ENCODE measurements around the gene FARS2.

Gene FARS2

GRCh38 chr6:5331845-5332442, 70.6 kb downstream of the FARS2 start:
- no peak for DNase-seq

GRCh38 chr6:5333658-5334057, 72.3 kb downstream of the FARS2 start:
- no peak for DNase-seq

DNA sequence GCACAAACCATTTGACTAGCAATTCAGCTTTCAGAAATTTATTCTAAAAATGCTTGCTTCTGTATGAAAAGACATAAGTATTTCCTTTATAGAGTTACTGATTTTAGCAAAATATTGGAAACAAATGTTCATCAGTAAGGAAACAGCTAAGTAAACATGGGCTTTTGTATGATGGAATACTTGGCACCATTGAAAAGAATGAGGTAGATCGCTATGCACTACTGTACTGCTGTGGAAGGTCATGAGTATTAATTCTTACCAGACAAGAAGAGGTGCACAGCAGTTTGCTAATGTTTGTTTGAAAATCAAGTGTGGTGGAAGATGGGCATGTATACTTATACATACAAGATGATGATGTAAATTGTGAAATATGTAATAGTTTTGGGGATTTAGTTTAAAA, 73.0 kb downstream of the FARS2 start:
- no peak for DNase-seq

DNA sequence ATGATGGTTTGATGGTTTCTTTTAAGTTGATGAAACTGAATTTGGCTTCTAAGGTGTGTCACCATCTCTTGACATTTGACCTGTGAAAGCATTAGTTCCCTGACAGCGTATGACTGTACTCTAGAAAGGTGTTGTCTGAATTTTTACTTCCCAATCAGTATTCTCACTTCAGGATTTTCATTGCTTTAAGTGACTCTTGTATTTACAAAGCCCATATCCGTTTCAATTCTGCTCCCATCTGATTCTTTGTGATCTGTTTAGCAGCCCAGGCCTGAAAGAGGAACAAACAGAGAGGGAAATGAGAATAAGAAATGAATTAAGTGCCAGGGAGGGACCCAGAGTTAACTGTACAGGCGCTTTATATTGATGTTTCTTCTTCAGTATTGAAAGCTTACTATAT, 73.7 kb downstream of the FARS2 start:
- DNase-seq: no peak

DNA sequence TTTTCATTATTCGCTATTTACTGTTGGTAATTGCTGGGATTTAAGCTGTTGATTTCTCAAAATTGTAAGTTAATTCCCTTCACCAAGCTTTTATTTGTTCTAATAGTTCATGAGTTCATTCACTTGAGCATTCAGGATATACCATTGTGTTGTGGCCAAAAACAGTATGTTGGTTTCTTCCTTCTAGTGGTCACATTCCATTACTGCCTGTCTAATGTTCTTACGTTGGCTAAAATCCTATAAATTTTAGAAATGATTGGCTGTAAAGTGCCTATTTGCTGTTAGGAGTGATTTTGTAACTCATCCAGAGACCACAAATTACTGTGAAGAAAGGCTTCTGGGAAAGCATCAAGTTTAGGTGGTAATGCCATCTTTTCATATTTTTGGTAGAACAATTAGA, 76.3 kb downstream of the FARS2 start:
- DNase-seq: no peak

DNA sequence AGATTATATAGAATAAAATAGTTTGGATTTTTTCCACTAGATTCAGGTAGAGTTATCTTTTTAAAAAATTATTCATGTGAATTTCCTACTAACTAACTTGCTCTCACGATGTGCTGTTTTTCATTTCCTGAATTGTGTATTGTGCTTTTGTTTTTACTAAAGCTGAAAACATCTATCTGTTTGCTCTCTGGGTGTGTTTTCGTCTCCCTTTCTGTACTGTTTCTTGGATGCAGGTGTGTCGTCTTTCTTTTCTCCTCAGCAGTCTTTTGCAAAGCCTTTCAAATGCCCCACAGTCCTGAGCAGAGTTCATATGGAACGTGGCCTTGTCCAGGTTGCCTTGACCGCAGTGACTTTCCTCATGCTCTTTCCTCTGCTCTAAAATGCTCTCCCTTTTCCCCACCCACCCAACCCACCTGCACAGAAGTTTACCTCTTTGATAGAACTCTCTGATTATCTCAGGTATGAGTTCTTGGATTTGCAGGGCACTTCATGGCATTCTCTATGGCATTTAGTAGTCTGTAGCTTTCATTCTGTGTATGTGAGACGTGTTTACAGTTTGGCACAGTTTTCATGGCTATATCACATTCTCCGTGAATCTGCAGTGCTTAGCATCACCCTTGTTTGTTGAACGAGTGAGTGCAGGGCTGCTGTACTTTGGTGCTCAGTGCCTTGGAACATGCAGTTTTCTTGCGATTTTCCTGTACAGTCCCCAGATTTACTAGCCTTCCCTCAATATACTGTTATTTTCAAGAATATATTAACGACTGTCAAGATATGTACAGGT, 77.1 kb downstream of the FARS2 start:
- no peak for DNase-seq

GRCh38 chr6:5339786-5340185, 78.5 kb downstream of the FARS2 start:
- DNase-seq: no peak

GRCh38 chr6:5341845-5342244, 80.5 kb downstream of the FARS2 start:
- no peak for DNase-seq

GRCh38 chr6:5343998-5344397, 82.7 kb downstream of the FARS2 start:
- no peak for DNase-seq

GRCh38 chr6:5345324-5345723, 84.0 kb downstream of the FARS2 start:
- DNase-seq: no peak

DNA sequence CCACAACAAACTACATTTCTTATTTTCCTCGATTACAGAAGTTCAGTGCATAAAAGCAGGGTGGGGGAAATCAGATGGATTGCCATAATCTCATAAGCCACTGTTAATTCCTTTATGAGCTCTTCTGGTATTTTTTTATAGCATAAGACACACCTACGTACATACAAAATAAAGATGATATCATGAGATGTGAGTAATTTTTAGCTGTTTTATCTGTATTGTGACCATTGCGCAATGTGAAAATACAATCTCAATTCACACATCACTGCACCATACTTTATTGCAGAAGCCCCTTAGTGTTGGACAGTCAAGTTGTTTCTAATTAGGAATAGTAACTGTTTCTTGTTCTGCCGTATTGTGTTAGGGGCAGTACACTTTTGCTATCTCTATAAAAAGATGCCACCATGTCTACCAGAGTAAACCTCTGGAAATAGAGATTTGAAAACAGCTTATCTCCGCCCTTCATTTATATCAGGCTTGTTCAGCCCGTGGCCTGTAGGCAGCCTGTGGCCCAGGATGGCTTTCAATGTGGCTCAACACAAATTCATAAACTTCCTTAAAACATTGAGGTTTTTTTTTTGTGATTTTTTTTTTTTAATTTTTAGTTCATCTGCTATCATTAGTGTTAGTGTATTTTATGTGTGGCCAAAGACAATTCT, 90.4 kb downstream of the FARS2 start:
- no peak for DNase-seq

DNA sequence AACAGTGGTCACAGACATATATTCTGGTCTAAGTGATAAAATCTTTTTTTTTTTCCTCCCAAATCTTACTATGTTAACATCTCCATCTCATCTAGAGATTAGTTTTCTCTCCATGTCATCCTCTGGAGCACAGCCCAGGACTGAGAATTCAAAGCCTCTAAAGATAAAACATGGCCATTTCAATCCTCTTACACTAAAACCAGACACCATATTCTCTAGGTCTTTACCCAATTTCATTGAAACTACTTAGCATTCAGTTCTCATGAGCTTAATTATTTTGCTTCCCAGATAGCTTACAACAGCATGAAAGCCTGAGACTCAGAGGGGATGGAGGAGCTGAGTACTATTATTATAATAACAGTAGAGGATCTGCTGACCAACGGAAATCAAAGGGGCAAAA, 92.7 kb downstream of the FARS2 start:
- no peak for DNase-seq

GRCh38 chr6:5357486-5357885, 96.2 kb downstream of the FARS2 start:
- no peak for DNase-seq

DNA sequence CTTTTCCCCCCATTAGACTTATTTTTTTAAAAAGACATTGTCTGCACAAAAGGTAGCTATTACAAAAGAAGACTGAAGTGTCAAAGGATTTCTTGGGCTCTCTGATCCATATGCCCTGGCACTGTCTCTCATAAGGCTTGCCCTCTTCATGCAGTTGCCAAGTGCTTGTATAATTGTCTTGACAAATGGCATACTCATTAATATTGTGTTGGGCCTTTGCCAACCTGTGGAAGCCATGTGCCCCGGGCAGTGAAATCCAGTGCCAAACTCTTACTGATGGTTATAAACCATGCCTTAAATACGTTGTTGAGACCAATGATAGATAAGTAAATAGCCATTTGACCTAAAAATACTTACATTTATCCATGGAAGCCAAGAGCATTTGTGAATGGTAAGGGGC, 98.1 kb downstream of the FARS2 start:
- no peak for DNase-seq

GRCh38 chr6:5361396-5361795, 100.1 kb downstream of the FARS2 start:
- DNase-seq: no peak

DNA sequence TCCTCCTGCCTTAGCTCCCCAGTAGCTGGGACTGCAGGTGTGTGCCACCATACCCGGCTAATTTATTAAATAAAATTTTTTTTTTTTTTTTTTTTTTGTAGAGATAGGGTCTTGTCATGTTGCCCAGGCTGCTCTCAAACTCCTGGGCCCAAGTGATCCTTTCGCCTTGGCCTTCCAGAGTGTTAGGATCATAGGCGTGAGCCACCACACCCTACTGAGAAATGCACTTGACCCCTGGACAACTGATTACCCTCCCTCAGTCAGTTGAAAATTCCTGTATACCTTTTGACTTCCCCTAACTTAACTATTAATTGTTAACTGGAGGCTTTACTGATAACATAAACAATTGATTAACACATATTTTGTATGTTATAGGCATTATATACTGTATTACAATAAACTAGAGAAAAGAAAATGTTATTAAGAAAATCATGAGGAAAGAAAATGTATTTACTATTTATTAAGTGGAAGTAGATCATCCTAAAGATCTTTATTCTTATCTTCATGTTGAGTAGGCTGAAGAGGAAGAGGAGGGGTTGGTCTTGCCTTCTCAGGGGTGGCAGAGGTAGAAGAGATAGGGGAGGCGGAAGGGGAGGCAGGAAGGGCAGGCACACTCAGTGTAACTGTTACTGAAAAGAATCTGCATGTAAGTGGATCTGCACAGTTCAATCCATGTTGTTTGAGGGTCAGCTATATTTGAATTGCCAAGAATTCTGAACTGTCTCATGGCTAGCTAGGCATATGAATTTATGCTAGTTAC, 104.3 kb downstream of the FARS2 start:
- no peak for DNase-seq

DNA sequence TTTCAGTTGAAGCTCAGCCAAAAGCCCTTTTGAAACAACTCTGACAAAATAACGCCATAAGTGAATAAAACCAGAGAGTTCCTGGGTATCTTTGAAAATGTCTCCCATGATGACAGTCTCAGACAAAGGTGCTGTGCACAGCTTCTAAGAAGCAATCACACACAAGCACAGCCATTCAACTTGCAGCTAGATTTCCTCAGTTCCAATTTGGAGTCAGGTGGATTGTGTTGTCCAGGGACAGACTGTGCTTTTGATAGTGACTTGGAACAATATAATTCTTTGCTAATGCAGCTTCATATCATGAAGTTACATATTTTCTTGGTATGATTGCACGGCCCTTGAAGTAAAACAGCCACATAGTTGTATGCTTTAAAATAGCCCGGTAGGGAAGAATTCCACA, 105.6 kb downstream of the FARS2 start:
- DNase-seq: no peak

- DNase-seq: no peak
Observed at GRCh38 chr6:5367510-5367909, 106.2 kb downstream of the FARS2 start.

DNA sequence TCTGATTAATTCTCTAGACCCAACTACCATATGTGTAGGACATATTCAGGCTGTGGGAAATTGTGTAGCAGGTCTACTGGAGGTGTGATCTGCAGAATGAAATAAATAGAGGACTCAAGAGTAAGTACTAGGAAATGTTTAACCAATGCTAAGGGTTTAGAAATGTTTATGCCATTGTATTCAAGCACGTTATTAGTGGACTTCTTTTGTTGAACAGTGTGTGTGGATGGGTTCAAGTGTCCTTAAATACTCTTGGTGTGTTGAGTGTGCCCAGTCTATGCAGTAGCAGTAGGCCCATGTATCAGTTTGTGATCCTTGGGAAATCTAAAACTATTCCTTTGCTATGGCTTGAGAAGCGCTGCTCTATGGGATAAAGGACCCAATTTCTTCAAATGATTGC, 112.1 kb downstream of the FARS2 start:
- DNase-seq: no peak

DNA sequence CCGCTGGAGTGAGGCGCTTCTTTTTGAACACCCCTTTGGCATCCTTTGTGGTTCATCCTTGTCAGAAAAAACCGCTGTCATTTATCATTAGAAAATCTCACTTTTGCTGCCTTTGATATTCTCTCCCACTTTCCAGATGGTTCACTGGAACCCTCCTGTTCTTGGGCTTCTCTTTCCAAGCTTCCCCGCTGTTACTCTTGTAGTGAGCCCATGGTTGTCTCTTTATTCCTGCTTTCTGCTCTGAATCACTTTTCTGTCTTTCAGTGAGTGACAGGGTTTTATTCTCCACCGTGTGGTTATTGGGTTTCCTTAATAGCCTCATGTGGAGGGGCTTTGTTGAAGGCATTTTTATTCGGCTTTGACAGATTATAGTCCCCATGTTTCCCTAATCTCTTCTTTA, 117.0 kb downstream of the FARS2 start:
- no peak for DNase-seq

- peak; percentile 47 for DNase-seq
Observed at GRCh38 chr6:5379647-5380242, 118.4 kb downstream of the FARS2 start.

GRCh38 chr6:5383856-5384255, 122.5 kb downstream of the FARS2 start:
- no peak for DNase-seq

DNA sequence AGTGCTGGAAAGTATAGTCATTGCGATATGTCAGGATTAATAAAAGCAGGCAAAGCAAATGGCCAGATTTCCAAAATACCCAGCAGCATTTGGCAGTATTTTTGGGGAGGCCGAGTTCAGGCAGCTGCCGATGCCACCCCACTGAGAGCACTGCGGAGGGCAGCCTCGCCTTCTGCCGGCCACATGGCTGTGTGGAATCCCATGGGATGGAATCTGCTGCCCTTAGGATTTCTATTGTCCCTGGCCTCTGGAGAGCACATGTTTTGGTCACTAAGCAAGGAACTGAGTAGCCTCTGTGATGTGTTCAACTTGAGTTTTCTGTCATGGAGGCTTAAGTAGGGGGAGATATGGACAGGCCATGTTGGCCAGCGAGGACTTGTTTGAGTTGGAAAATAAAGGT, 123.0 kb downstream of the FARS2 start:
- no peak for DNase-seq

Measured in activated CD4-positive, alpha-beta T cell treated with anti-CD3 and anti-CD28 coated beads for 48 hours (primary cell).